GM23248 (cell line): ENCODE results near the gene KCNK18. TPM values are rescaled to one million over a fixed set of nuclear protein-coding genes. Genes with fewer than 3 reads are reported as not detected.

ENCODE experiments used
- DNase-seq: peaks from one replicate; pipeline ENCODE4 v3.0.0-alpha.2; 2015
- H2AFZ ChIP-seq: fragments of 200-600 bp; sonication (generic); 2 replicates; pipeline ENCODE4 v1.6.1; 2016; ENCODE audit warnings: antibody characterized with exemption
- H3F3A ChIP-seq: fragments of 200-600 bp; sonication (generic); 2 replicates; pipeline ENCODE4 v1.6.1; 2016; ENCODE audit warnings: mild to moderate bottlenecking, antibody characterized with exemption, mixed run types; ENCODE audit not compliant: insufficient read depth
- H3K27ac ChIP-seq: fragments of 200-600 bp; sonication (generic); 2 replicates; pipeline ENCODE4 v1.5.1; 2016; ENCODE audit warnings: mild to moderate bottlenecking
- H3K27me3 ChIP-seq: fragments of 200-600 bp; sonication (generic); replicated peaks from 2 replicates; pipeline ENCODE4 v1.6.1; 2016; ENCODE audit warnings: mild to moderate bottlenecking; ENCODE audit not compliant: insufficient read depth
- H3K36me3 ChIP-seq: fragments of 200-600 bp; sonication (generic); 2 replicates; pipeline ENCODE4 v1.6.1; 2016; ENCODE audit warnings: low read depth, mild to moderate bottlenecking
- H3K4me1 ChIP-seq: fragments of 200-600 bp; sonication (generic); 2 replicates; pipeline ENCODE4 v1.6.1; 2016; ENCODE audit warnings: mild to moderate bottlenecking; ENCODE audit not compliant: insufficient read depth
- H3K4me2 ChIP-seq: fragments of 200-600 bp; sonication (generic); one replicate; pipeline ENCODE4 v1.6.1; 2016; ENCODE audit warnings: mild to moderate bottlenecking; ENCODE audit not compliant: unreplicated experiment
- H3K4me3 ChIP-seq: fragments of 200-600 bp; sonication (generic); 2 replicates; pipeline ENCODE4 v1.5.1; 2016; ENCODE audit warnings: mild to moderate bottlenecking
- H3K79me2 ChIP-seq: fragments of 200-600 bp; sonication (generic); 2 replicates; pipeline ENCODE4 v1.6.1; 2016; ENCODE audit warnings: mild to moderate bottlenecking; ENCODE audit not compliant: insufficient read depth
- H3K9ac ChIP-seq: fragments of 200-600 bp; sonication (generic); 2 replicates; pipeline ENCODE4 v1.6.1; 2016; ENCODE audit warnings: mild to moderate bottlenecking
- H3K9me2 ChIP-seq: fragments of 200-600 bp; sonication (generic); 2 replicates; pipeline ENCODE4 v1.6.1; 2016; ENCODE audit warnings: mixed run types, mild to moderate bottlenecking, moderate library complexity; ENCODE audit not compliant: insufficient read depth
- H3K9me3 ChIP-seq: fragments of 200-600 bp; sonication (generic); one replicate; pipeline ENCODE4 v1.6.1; 2017; ENCODE audit warnings: low read depth
- H4K20me1 ChIP-seq: fragments of 200-600 bp; sonication (generic); 2 replicates; pipeline ENCODE4 v1.6.0; 2016; ENCODE audit not compliant: insufficient read depth
- EZH2 ChIP-seq: fragments of 200-600 bp; sonication (generic); IDR thresholded peaks from 2 replicates; pipeline ENCODE4 v1.6.1; 2018; ENCODE audit warnings: antibody characterized with exemption, mild to moderate bottlenecking; ENCODE audit not compliant: insufficient read depth, poor library complexity, severe bottlenecking
- EZH2phosphoT487 ChIP-seq: fragments of 200-600 bp; sonication (generic); IDR thresholded peaks from 2 replicates; pipeline ENCODE4 v1.6.1; 2018; ENCODE audit warnings: antibody characterized with exemption, moderate library complexity, mild to moderate bottlenecking, low read depth; ENCODE audit not compliant: insufficient read depth
- WGBS, 2 experiments: methylation state at CpG; one replicate each; pipeline ENCODE4 v1.1.6; 2015 to 2017; ENCODE audit warnings: low lambda C conversion rate in 2 of 2, low coverage in 1 of 2; ENCODE audit errors: missing lambda C conversion rate in 2 of 2; 5-methylcytosine and 5-hydroxymethylcytosine counted together
- in situ Hi-C: fragments of 300-500 bp; cut with MboI; formaldehyde crosslinking; loops from 2 replicates; pipeline ENCODE4 v1.15.0; 2020
- microRNA-seq: library from miRNA; unstranded; fragments of <30 nt; microRNA quantifications from one replicate; pipeline ENCODE4, GENCODE V29; 2016; ENCODE audit warnings: borderline number of aligned reads
- polyA plus RNA-seq: library from polyadenylated mRNA; unstranded; fragments of >200 nt; fragmentation: Nextera tagmentation; extraction: Ambion mirVana; gene quantifications from 2 replicates; pipeline ENCODE4 v1.2.1, GENCODE V29; 2016
- small RNA-seq: library from RNA; depleted of rRNA; stranded (forward); fragments of <200 nt; gene quantifications from one replicate; pipeline ENCODE3, GENCODE V24; 2014; ENCODE audit warnings: low read depth, low replicate concordance
- total RNA-seq: library from RNA; depleted of rRNA; stranded (reverse); fragments of >200 nt; shearing (Covaris generic); gene quantifications from 2 replicates; pipeline ENCODE4 v1.2.3, GENCODE V29; 2014; rRNA removed

Gene KCNK18
- total and polyA plus RNA-seq, 2 experiments from 2014 or later, result not detected

DNA sequence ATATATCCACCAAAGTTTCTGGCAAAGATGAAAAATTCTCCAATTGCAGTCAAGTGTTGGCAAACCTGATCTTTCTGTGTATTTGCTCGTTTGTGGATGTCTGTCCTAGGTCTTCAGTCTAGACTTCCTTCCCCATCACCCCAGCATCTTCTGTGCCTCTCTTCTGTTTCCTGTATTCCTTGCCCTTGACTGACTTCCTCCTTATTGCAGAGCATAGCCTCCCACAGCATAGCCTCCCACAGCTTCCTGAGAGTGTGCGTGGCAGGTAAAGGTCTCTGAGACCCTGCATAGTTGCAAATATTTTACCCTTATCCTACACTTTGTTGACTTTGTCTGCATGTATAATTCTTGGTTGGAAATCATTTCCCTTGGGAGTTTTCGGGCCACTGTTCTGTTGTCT, 62.0 kb downstream of the KCNK18 start:
- TF ChIP-seq EZH2phosphoT487, result no peak
- TF ChIP-seq EZH2, result no peak
- whole genome bisulfite sequencing, 2 experiments, result 64 to 75% methylated on average over 3 of the region's 3 CpGs
- no peak overlapping the region for H3K4me2 ChIP-seq
- no peaks in the 10 kb centered on the region for H3K79me2 ChIP-seq
- no peak overlapping the region for H2AFZ ChIP-seq
- H3K9me2 ChIP-seq, result no peaks in the 10 kb centered on the region
- H3K4me1 ChIP-seq, result no peaks in the 10 kb centered on the region
- H3K9ac ChIP-seq, result no peak overlapping the region
- in situ Hi-C loops, result no loop called here
- H3K9me3 ChIP-seq, result no peaks in the 10 kb centered on the region
- no peak overlapping the region for H3K4me3 ChIP-seq
- H3F3A ChIP-seq, result no peaks in the 10 kb centered on the region
- peaks cover 36% of the 10 kb centered on the region for H3K27me3 ChIP-seq
- no peaks in the 10 kb centered on the region for H4K20me1 ChIP-seq
- no peak for DNase-seq
- no peak overlapping the region for H3K27ac ChIP-seq
- no peaks in the 10 kb centered on the region for H3K36me3 ChIP-seq

Small RNA genes lying within 50 kb of the gene (microRNA-seq; reads per million reads assigned to microRNA genes)
- not detected for gene MIR3663

Small RNA genes lying within 50 kb of the gene (small RNA-seq; reads per million reads assigned to genes)
- gene MIR3663, result not detected

Other genes with a start within 250 kb of the KCNK18 start
- 0.86 and 1.6 TPM in 2 replicates for gene SHTN1, start 192.3 kb upstream of the KCNK18 start, total RNA-seq
- 3.2 and 3.5 TPM in 2 replicates for gene SHTN1, start 192.3 kb upstream of the KCNK18 start, polyA plus RNA-seq
- not detected in 2 replicates for gene VAX1, start 59.2 kb upstream of the KCNK18 start, total RNA-seq
- gene VAX1, start 59.2 kb upstream of the KCNK18 start, polyA plus RNA-seq, result not detected in 2 replicates
- gene SLC18A2, start 43.6 kb downstream of the KCNK18 start, total RNA-seq, result not detected in 2 replicates
- 0.91 and 1.2 TPM in 2 replicates for gene SLC18A2, start 43.6 kb downstream of the KCNK18 start, polyA plus RNA-seq
- 19.7 and 20.1 TPM in 2 replicates for gene PDZD8, start 178.0 kb downstream of the KCNK18 start, total RNA-seq
- 13.8 and 14.4 TPM in 2 replicates for gene PDZD8, start 178.0 kb downstream of the KCNK18 start, polyA plus RNA-seq